ENCODE measurements around the gene PKMYT1. TPM values are rescaled to one million over a fixed set of nuclear protein-coding genes. Genes with fewer than 3 reads are reported as not detected.

The PKMYT1 gene
- total RNA-seq, 4 donors from 2014 or later, result 1.6 to 1.7 TPM; not detected in 2

DNA sequence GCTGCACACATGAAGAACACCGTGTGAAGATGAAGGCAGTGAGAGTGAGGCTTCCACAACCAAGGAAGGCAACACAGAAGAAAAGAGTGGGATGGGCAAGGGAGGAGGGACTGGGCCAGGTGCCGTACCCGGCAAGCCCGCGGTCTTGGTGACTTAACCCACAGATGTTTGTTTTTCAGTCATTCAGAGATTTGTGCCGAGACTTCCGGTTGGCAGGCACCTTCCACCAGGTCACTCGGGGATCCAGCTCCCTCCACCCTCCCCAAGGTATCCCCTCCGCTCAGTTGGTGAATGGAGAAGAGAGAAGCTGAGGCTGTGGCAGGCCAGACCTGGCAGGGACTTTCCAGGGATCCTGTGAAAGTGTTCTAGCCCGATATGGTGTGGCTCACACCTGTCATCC lies 21.0 kb downstream of the PKMYT1 start:
- ATAC-seq, result no peak
- no peaks in the 10 kb centered on the region for H3K36me3 ChIP-seq
- H3K9me3 ChIP-seq, result no peaks in the 10 kb centered on the region
- TF ChIP-seq POLR2AphosphoS5 (IDR thresholded peaks at IDR 0.05) (no peak), POLR2A (IDR thresholded peaks at IDR 0.05) (no peak), CTCF (IDR thresholded peaks at IDR 0.05) (no peak), EP300 (IDR thresholded peaks at IDR 0.05) (no peak)
- H3K27ac ChIP-seq, result no peak overlapping the region
- H3K4me3 ChIP-seq, result no peak overlapping the region
- H3K4me1 ChIP-seq, result peaks cover 7 to 17% (median 14%) of the 10 kb centered on the region in 3 donors
- WGBS, 2 donors (ENCODE audit: low coverage in 1 of 2), result 52 to 60% methylated on average over 3 to 9 of the region's 10 CpGs
- peaks cover 100% of the 10 kb centered on the region for H3K27me3 ChIP-seq

GRCh38 chr16:2956579-2956956 lies 23.7 kb downstream of the PKMYT1 start:
- WGBS, 2 donors (ENCODE audit: low coverage in 1 of 2), result 83 to 90% methylated on average over 3 to 4 of the region's 11 CpGs

GRCh38 chr16:2955779-2956578 lies 24.3 kb downstream of the PKMYT1 start:
- no peak for ATAC-seq
- Histone ChIP-seq H3K4me3 (no peak overlapping the region), H3K4me1 (no peaks in the 10 kb centered on the region), H3K27ac (no peak overlapping the region), H3K9me3 (no peaks in the 10 kb centered on the region), H3K27me3 (peaks cover 70% of the 10 kb centered on the region), H3K36me3 (no peaks in the 10 kb centered on the region)
- no peak for TF ChIP-seq EP300 (IDR thresholded peaks at IDR 0.05)
- TF ChIP-seq POLR2AphosphoS5 (IDR thresholded peaks at IDR 0.05), result no peak
- no peak for TF ChIP-seq CTCF (IDR thresholded peaks at IDR 0.05)
- no peak for TF ChIP-seq POLR2A (IDR thresholded peaks at IDR 0.05)
- WGBS, 2 donors (ENCODE audit: low coverage in 1 of 2), result 10% methylated on average over 2 of the region's 21 CpGs; no CpG with 5 or more reads in 1 of the 2 donors

More at GRCh38 chr16:2956579-2956956, 23.7 kb downstream of the PKMYT1 start:
- ATAC-seq, result no peak
- Histone ChIP-seq H3K36me3 (no peaks in the 10 kb centered on the region), H3K27ac (no peak overlapping the region), H3K27me3 (peaks cover 76% of the 10 kb centered on the region), H3K4me1 (no peaks in the 10 kb centered on the region), H3K4me3 (no peak overlapping the region), H3K9me3 (no peaks in the 10 kb centered on the region)
- no peak for TF ChIP-seq CTCF (IDR thresholded peaks at IDR 0.05)
- no peak for TF ChIP-seq POLR2A (IDR thresholded peaks at IDR 0.05)
- no peak for TF ChIP-seq EP300 (IDR thresholded peaks at IDR 0.05)
- TF ChIP-seq POLR2AphosphoS5 (IDR thresholded peaks at IDR 0.05), result no peak

DNA sequence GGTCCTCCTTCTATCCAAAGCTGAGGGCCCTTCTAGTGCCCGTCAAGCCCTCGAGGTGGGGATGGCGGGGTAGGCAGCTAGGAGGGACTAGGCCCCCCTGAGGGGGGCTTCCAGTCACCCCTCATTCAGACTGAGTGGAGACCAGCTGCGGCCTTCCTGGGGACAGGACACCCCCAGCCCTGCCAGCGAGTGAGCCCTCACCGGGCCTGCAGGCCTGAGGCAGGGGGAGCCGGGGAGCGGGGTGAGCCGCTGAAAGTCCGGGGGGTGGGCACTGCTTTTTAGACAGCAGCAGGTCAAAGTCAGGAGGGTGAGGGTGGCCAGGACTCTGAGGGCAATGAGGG lies 24.8 kb downstream of the PKMYT1 start:
- Histone ChIP-seq H3K4me3 (no peak overlapping the region), H3K27ac (no peak overlapping the region), H3K27me3 (peaks cover 64% of the 10 kb centered on the region), H3K4me1 (no peaks in the 10 kb centered on the region), H3K36me3 (peaks cover 0 to 2% of the 10 kb centered on the region in 2 donors), H3K9me3 (no peaks in the 10 kb centered on the region)
- no peak for TF ChIP-seq POLR2A (IDR thresholded peaks at IDR 0.05)
- no peak for TF ChIP-seq EP300 (IDR thresholded peaks at IDR 0.05)
- TF ChIP-seq CTCF (IDR thresholded peaks at IDR 0.05), result no peak
- TF ChIP-seq POLR2AphosphoS5 (IDR thresholded peaks at IDR 0.05), result no peak
- ATAC-seq, result no peak
- no CpG with 5 or more reads among the region's 10 CpGs for WGBS, 2 donors (ENCODE audit: low coverage in 1 of 2)

Measured in gastroesophageal sphincter (tissue), 4 donors.